Subcutaneous adipose tissue (tissue), 4 donors: ENCODE results near the gene GRN. TPM values are rescaled to one million over a fixed set of nuclear protein-coding genes. Genes with fewer than 3 reads are reported as not detected.

Experiments
- CTCF ChIP-seq: fragments of 450-650 bp; IDR thresholded peaks from one replicate; pipeline ENCODE4 v1.5.1; 2016; ENCODE audit warnings: low read depth, mild to moderate bottlenecking, control low read depth, antibody characterized with exemption, moderate library complexity
- total RNA-seq, 4 donors: library from RNA; depleted of rRNA; stranded (reverse); fragments of >200 nt; gene quantifications; one replicate each; pipeline ENCODE4 v1.1.0, GENCODE V29; 2016

The GRN gene
- total RNA-seq, 4 donors from 2014 or later, result 201 to 823 (median 325) TPM

- TF ChIP-seq CTCF, result no peak
Observed at GRCh38 chr17:44333371-44333770, 11.7 kb upstream of the GRN start.

- no peak for TF ChIP-seq CTCF
Observed at GRCh38 chr17:44334315-44334714, 10.8 kb upstream of the GRN start.

- no peak for TF ChIP-seq CTCF
Observed at GRCh38 chr17:44334727-44335126, 10.4 kb upstream of the GRN start.

- no peak for TF ChIP-seq CTCF
Observed at GRCh38 chr17:44335564-44335963, 9.5 kb upstream of the GRN start.

GRCh38 chr17:44335968-44336367 lies 9.1 kb upstream of the GRN start:
- TF ChIP-seq CTCF, result no peak

- TF ChIP-seq CTCF, result no peak
Observed at GRCh38 chr17:44338702-44339101, 6.4 kb upstream of the GRN start.

- TF ChIP-seq CTCF, result no peak
Observed at GRCh38 chr17:44343510-44344209, 1.4 kb upstream of the GRN start.
